SK-MEL-5 (cell line): ENCODE measurements around the gene SLC4A7. TPM values are rescaled to one million over a fixed set of nuclear protein-coding genes. Genes with fewer than 3 reads are reported as not detected.

ENCODE experiments used
- small RNA-seq, 2 experiments: library from RNA; depleted of rRNA; stranded (forward); fragments of <200 nt; gene quantifications; one replicate each; pipeline ENCODE3, GENCODE V24; 2014
- total RNA-seq: library from RNA; depleted of rRNA; stranded (reverse); fragments of >200 nt; shearing (Covaris generic); gene quantifications from 2 replicates; pipeline ENCODE4 v1.2.3, GENCODE V29; 2014; rRNA removed

Gene SLC4A7
- total RNA-seq, 1 experiment from 2014 or later, result 35.8 TPM

Small RNA genes lying within 50 kb of the gene (small RNA-seq; reads per million reads assigned to genes)
- gene AC137675.1 (0 reads per million in 2 experiments), gene RNU1-96P (0 reads per million in 2 experiments)

Other genes with a start within 250 kb of the SLC4A7 start
- 0.32 TPM in 2 replicates for gene NEK10, start 115.0 kb downstream of the SLC4A7 start, total RNA-seq
- gene EOMES, start 237.9 kb upstream of the SLC4A7 start, total RNA-seq, result 2.0 and 2.8 TPM in 2 replicates